ENCODE results near the gene HSPA1L. TPM values are rescaled to one million over a fixed set of nuclear protein-coding genes. Genes with fewer than 3 reads are reported as not detected.

HSPA1L gene
- total RNA-seq (2022; extraction: Qiagen RNA extraction): 1.5 to 2.2 TPM (median 1.8 TPM) in 5 replicates

DNA sequence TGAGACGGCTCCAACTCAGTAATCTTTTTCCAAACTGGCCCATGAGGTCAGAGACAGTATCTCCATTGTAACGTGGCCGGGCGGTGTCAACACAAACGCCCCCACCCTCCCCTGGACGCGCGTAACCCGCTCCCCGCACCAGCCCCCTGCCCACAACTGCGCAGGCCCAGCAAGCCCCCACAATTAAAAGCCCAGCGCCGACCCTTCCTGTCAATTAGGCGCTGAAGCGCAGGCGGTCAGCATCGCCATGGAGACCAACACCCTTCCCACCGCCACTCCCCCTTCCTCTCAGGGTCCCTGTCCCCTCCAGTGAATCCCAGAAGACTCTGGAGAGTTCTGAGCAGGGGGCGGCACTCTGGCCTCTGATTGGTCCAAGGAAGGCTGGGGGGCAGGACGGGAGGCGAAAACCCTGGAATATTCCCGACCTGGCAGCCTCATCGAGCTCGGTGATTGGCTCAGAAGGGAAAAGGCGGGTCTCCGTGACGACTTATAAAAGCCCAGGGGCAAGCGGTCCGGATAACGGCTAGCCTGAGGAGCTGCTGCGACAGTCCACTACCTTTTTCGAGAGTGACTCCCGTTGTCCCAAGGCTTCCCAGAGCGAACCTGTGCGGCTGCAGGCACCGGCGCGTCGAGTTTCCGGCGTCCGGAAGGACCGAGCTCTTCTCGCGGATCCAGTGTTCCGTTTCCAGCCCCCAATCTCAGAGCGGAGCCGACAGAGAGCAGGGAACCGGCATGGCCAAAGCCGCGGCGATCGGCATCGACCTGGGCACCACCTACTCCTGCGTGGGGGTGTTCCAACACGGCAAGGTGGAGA is at the start of gene HSPA1L, which contains the start of gene HSPA1A:
HSPA1L (minus strand) TSS at position 259 of the 814 bp plus-strand sequence. CDS start 3,311 bp downstream, outside the sequence.
HSPA1A (plus strand) TSS at position 519 of the 814 bp plus-strand sequence; CDS start at position 733, 214 bp downstream.

DNA sequence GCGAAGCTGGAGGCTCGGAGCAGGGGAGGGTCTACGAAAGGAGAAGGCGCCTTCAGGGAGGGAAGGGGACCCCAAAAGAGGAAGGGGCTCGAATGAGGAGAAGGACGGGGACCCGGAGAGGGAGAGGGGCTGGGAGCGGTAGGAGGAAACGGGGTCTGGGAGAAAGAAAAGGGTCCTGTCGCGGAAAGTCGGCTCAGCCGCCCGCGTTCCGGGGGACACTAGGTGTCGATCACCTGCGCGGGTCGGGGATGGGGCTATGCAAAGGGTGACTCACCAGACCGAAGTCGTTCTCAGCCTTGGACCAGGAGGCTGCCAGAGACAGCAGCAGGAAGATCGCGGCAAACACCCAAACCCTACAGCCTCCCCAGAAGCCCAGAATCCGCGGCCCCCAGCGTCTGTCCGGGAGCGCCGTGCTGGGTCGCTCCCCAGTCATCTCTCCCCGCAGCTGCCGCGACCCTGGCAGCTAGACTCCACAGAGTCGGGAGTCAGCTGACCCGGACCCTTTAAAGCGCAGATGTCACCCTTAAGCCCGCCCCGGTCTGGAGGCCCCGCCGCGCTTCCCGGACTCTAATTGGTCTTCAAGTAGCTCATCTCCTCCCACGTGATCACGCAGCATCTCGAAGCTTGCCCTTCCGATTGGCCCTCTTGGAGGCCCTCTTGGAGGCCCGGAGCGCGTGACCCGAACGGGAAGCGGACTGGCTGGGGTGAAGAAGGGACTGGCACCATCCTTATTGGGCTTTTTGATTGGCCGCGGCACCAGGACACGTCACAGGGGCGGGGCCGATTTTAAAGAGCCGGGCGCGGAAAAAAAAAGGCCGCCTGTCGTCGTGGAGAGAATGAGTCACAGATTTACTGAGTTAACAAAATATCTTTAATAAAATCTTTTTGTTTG is 47.5 kb upstream of the HSPA1L start, which contains the start of gene NEU1:
NEU1 (minus strand) TSS at position 478 of the 892 bp plus-strand sequence; CDS start at position 433, 45 bp downstream.

DNA sequence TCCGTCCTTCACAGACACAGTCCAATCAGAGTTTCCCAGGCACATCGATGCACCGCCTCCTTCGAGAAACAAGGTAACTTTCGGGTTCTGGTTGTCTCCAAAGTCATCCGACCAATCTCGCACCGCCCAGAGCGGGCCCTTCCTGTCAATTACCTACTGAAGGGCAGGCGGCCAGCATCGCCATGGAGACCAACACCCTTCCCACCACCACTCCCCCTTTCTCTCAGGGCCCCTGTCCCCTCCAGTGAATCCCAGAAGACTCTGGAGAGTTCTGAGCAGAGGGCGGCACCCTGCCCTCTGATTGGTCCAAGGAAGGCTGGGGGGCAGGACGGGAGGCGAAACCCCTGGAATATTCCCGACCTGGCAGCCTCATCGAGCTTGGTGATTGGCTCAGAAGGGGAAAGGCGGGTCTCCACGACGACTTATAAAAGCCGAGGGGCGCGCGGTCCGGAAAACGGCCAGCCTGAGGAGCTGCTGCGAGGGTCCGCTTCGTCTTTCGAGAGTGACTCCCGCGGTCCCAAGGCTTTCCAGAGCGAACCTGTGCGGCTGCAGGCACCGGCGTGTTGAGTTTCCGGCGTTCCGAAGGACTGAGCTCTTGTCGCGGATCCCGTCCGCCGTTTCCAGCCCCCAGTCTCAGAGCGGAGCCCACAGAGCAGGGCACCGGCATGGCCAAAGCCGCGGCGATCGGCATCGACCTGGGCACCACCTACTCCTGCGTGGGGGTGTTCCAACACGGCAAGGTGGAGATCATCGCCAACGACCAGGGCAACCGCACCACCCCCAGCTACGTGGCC is 12.4 kb upstream of the HSPA1L start, which contains the start of gene HSPA1B:
HSPA1B (plus strand) TSS at position 453 of the 794 bp plus-strand sequence; CDS start at position 666, 213 bp downstream.

DNA sequence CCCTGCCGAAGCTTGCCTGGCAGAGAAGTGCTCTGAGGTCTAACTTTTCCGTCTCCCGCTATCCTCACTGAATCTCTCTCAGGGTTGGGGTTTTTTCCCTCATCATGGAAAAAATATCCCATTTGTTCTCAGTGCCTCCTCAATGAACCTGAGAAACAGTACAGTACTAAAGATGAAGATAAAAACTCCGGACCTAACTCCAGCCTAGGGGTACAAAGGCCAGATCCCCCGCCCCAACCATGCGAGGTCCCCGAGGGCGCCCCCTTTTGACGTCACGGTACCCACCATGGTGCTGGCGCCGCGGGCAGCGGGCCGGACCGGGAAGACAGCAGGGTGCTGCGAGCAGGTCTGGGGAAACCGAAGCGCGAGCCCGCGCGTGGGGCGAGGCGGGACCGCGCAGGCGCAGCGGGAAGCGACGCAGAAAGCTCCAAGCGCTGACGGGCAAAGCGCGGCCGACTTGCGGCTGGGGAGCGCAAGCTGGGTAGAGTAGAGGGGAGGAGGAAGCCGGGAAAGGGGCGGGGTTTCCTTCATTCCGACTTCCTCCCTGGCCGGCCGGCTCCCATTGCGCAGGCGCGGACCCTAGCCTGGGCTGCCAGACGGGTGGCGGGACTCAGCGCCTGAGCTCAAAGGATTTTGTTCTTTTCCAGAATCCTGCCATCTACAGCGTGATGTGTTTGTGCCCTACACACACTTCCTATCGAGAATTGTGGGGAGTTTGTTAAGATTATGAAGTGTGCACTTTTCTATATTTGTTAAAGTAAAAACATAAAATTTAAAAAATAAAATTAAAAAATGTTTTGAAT is 8.4 kb downstream of the HSPA1L start, which contains the start of gene LSM2:
LSM2 (minus strand) TSS at position 497 of the 803 bp plus-strand sequence; CDS start at position 288, 209 bp downstream.

DNA sequence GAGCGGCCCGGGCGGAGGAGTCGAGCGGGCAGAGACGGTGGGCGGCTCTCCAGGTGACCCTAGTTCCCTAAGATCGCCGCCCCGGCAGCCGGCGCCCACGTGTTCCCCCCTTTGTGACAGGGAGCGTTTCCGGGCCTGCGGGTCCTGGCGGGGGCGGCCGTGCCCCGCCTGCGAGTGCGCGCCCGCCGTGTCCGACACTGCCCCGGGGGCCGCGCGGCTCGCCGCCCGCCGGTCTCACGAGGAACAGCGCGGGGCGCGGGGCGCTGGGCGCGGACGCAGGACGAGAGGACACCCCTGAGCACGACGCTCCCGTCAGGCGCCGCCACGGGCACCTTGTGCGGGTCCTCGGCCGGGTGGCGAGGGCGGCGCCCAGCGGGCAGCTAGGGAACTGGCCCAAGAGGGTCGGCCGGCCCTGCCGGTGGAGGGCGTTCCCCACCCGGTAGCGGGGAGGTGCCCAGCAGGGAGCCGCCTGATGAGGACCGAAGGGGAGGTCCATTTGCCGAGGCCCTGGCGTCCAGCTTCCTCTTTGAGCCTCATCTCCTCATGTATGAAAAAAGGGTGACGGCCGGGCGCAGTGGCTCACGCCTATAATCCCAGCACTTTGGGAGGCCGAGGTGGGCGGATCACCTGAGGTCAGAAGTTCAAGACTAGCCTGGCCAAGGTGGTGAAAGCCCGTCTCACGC is 19.3 kb downstream of the HSPA1L start, which contains the start of gene VARS1:
VARS1 (minus strand) TSS at position 137 of the 683 bp plus-strand sequence. CDS start 535 bp downstream, outside the sequence.

DNA sequence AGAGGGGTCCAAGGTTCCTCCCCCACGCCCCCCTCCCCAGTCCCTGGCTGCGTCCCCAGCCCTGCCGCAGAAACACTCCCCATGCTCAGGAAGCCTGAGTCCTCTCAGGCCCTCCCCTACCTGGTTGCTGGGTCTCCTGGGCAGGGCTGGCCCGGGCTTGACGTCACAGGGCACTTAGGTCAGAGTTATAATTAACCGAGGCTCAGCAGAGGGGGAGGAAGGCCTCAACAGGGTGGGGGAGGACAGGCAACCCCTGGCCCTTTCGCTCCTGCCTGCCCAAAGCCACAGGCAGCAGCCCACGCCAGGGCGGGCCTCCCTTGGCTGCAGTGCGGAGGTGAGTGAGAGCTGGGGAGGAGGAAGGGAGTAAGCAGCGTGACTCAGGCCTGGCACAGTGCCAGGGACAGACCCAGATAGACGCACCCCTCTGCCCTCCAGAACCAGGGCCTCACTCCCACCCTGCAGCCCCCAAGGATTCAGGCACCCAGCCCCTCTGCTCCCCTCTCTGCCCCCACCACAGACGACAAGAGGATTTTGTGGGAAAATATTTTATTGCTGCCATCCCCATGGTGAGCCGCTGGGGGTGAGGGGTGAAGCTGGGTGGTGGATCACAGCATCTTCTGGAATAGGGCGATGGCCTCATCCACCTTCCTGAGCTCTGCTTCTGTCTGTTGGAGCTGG is 38.0 kb downstream of the HSPA1L start, which contains the start of gene VWA7:
VWA7 (minus strand) TSS at position 340 of the 678 bp plus-strand sequence. CDS start 549 bp downstream, outside the sequence.

DNA sequence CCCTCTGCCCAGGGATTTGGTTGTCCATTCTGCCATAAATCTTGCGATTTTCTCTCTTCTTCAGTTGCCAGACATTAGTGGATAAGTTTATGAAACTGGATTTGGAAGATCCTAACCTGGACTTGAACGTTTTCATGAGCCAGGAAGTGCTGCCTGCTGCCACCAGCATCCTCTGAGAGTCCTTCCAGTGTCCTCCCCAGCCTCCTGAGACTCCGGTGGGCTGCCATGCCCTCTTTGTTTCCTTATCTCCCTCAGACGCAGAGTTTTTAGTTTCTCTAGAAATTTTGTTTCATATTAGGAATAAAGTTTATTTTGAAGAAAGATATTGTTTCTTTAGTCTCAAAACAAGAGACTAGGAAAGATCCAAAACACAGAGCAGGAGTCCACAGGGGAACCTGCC is 52.7 kb downstream of the HSPA1L start, which contains the start of gene SAPCD1:
SAPCD1 (plus strand) TSS at position 301 of the 400 bp plus-strand sequence. CDS start 399 bp downstream, outside the sequence.

Other genes with a start within 250 kb of the HSPA1L start
- 0.11 to 0.23 TPM in 2 of 5 replicates, not detected in the others for gene LTA, start 243.0 kb downstream of the HSPA1L start, total RNA-seq (2022; extraction: Qiagen RNA extraction)
- 0.06 to 0.36 TPM (median 0.09 TPM) in 4 of 5 replicates, not detected in the other for gene TNF, start 239.7 kb downstream of the HSPA1L start, total RNA-seq (2022; extraction: Qiagen RNA extraction)
- gene LTB, start 232.9 kb downstream of the HSPA1L start, total RNA-seq (2022; extraction: Qiagen RNA extraction): 0.22 to 0.38 TPM (median 0.33 TPM) in 5 replicates
- gene LST1, start 229.0 kb downstream of the HSPA1L start, total RNA-seq (2022; extraction: Qiagen RNA extraction): 0.46 to 0.73 TPM in 2 of 5 replicates, not detected in the others
- not detected in 5 replicates for gene NCR3, start 222.3 kb downstream of the HSPA1L start, total RNA-seq (2022; extraction: Qiagen RNA extraction)
- not detected in 5 replicates for gene AIF1, start 200.0 kb downstream of the HSPA1L start, total RNA-seq (2022; extraction: Qiagen RNA extraction)
- 69.6 to 93.6 TPM (median 87.5 TPM) in 5 replicates for gene PRRC2A, start 194.6 kb downstream of the HSPA1L start, total RNA-seq (2022; extraction: Qiagen RNA extraction)
- gene BAG6, start 162.6 kb downstream of the HSPA1L start, total RNA-seq (2022; extraction: Qiagen RNA extraction): 114 to 156 TPM (median 146 TPM) in 5 replicates
- gene APOM, start 159.4 kb downstream of the HSPA1L start, total RNA-seq (2022; extraction: Qiagen RNA extraction): 2.9 to 4.1 TPM (median 3.0 TPM) in 5 replicates
- 10.3 to 13.2 TPM (median 12.6 TPM) in 5 replicates for gene C6orf47, start 154.5 kb downstream of the HSPA1L start, total RNA-seq (2022; extraction: Qiagen RNA extraction)
- gene GPANK1, start 150.3 kb downstream of the HSPA1L start, total RNA-seq (2022; extraction: Qiagen RNA extraction): 10.8 to 12.2 TPM (median 11.7 TPM) in 5 replicates
- 165 to 184 TPM (median 170 TPM) in 5 replicates for gene CSNK2B, start 149.2 kb downstream of the HSPA1L start, total RNA-seq (2022; extraction: Qiagen RNA extraction)
- 3.8 to 5.0 TPM (median 4.3 TPM) in 5 replicates for gene LY6G5B, start 145.3 kb downstream of the HSPA1L start, total RNA-seq (2022; extraction: Qiagen RNA extraction)
- 1.1 to 2.0 TPM (median 1.6 TPM) in 5 replicates for gene LY6G5C, start 134.2 kb downstream of the HSPA1L start, total RNA-seq (2022; extraction: Qiagen RNA extraction)
- 16.5 to 20.4 TPM (median 19.3 TPM) in 5 replicates for gene ABHD16A, start 112.0 kb downstream of the HSPA1L start, total RNA-seq (2022; extraction: Qiagen RNA extraction)
- gene LY6G6F, start 108.4 kb downstream of the HSPA1L start, total RNA-seq (2022; extraction: Qiagen RNA extraction): not detected in 5 replicates
- not detected in 5 replicates for gene LY6G6D, start 99.9 kb downstream of the HSPA1L start, total RNA-seq (2022; extraction: Qiagen RNA extraction)
- 0.09 to 0.12 TPM (median 0.10 TPM) in 3 of 5 replicates, not detected in the others for gene LY6G6C, start 93.5 kb downstream of the HSPA1L start, total RNA-seq (2022; extraction: Qiagen RNA extraction)
- not detected in 5 replicates for gene MPIG6B, start 91.9 kb downstream of the HSPA1L start, total RNA-seq (2022; extraction: Qiagen RNA extraction)
- gene DDAH2, start 86.0 kb downstream of the HSPA1L start, total RNA-seq (2022; extraction: Qiagen RNA extraction): 28.8 to 35.0 TPM (median 32.1 TPM) in 5 replicates
- gene CLIC1, start 78.8 kb downstream of the HSPA1L start, total RNA-seq (2022; extraction: Qiagen RNA extraction): 497 to 519 TPM (median 513 TPM) in 5 replicates
- 11.5 to 15.5 TPM (median 14.0 TPM) in 5 replicates for gene MSH5, start 75.3 kb downstream of the HSPA1L start, total RNA-seq (2022; extraction: Qiagen RNA extraction)
- gene SAPCD1, start 52.6 kb downstream of the HSPA1L start, total RNA-seq (2022; extraction: Qiagen RNA extraction): 2.7 to 4.9 TPM (median 4.1 TPM) in 5 replicates
- 1.5 to 2.0 TPM (median 1.8 TPM) in 5 replicates for gene VWA7, start 38.0 kb downstream of the HSPA1L start, total RNA-seq (2022; extraction: Qiagen RNA extraction)
- 47.0 to 60.8 TPM (median 59.2 TPM) in 5 replicates for gene VARS1, start 19.5 kb downstream of the HSPA1L start, total RNA-seq (2022; extraction: Qiagen RNA extraction)
- gene LSM2, start 8.3 kb downstream of the HSPA1L start, total RNA-seq (2022; extraction: Qiagen RNA extraction): 48.5 to 67.7 TPM (median 60.4 TPM) in 5 replicates
- 250 to 374 TPM (median 304 TPM) in 5 replicates for gene HSPA1A, start 260 bp upstream of the HSPA1L start, total RNA-seq (2022; extraction: Qiagen RNA extraction)
- gene HSPA1B, start 12.5 kb upstream of the HSPA1L start, total RNA-seq (2022; extraction: Qiagen RNA extraction): 191 to 290 TPM (median 231 TPM) in 5 replicates
- gene NEU1, start 47.5 kb upstream of the HSPA1L start, total RNA-seq (2022; extraction: Qiagen RNA extraction): 23.0 to 37.8 TPM (median 29.3 TPM) in 5 replicates
- 0.06 to 0.16 TPM in 2 of 5 replicates, not detected in the others for gene SLC44A4, start 63.7 kb upstream of the HSPA1L start, total RNA-seq (2022; extraction: Qiagen RNA extraction)
- gene EHMT2, start 82.4 kb upstream of the HSPA1L start, total RNA-seq (2022; extraction: Qiagen RNA extraction): 25.9 to 35.4 TPM (median 32.0 TPM) in 5 replicates
- gene ZBTB12, start 86.8 kb upstream of the HSPA1L start, total RNA-seq (2022; extraction: Qiagen RNA extraction): 3.4 to 5.3 TPM (median 4.6 TPM) in 5 replicates
- 0.21 to 0.68 TPM (median 0.31 TPM) in 5 replicates for gene C2, start 112.4 kb upstream of the HSPA1L start, total RNA-seq (2022; extraction: Qiagen RNA extraction)
- 1.5 to 3.3 TPM (median 2.4 TPM) in 5 replicates for gene CFB, start 130.8 kb upstream of the HSPA1L start, total RNA-seq (2022; extraction: Qiagen RNA extraction)
- gene NELFE, start 143.7 kb upstream of the HSPA1L start, total RNA-seq (2022; extraction: Qiagen RNA extraction): 74.7 to 85.0 TPM (median 75.1 TPM) in 5 replicates
- 21.0 to 27.3 TPM (median 25.4 TPM) in 5 replicates for gene SKIC2, start 143.9 kb upstream of the HSPA1L start, total RNA-seq (2022; extraction: Qiagen RNA extraction)
- gene DXO, start 156.9 kb upstream of the HSPA1L start, total RNA-seq (2022; extraction: Qiagen RNA extraction): 11.7 to 13.4 TPM (median 12.5 TPM) in 5 replicates
- gene C4A, start 166.8 kb upstream of the HSPA1L start, total RNA-seq (2022; extraction: Qiagen RNA extraction): 0.48 to 1.5 TPM (median 1.1 TPM) in 5 replicates
- gene C4B, start 199.5 kb upstream of the HSPA1L start, total RNA-seq (2022; extraction: Qiagen RNA extraction): 0.46 to 1.7 TPM (median 0.76 TPM) in 5 replicates
- not detected in 5 replicates for gene CYP21A2, start 223.1 kb upstream of the HSPA1L start, total RNA-seq (2022; extraction: Qiagen RNA extraction)

All from A549 treated with CORT108297 at 1 μM for 4 hours (cell line).